GM18951 (cell line): ENCODE data around the gene GHR.

Experiments
- POLR2A ChIP-seq: IDR thresholded peaks from 4 replicates; pipeline ENCODE4 v1.6.1; 2011; ENCODE audit warnings: mild to moderate bottlenecking; ENCODE audit not compliant: insufficient read length, insufficient read depth; ENCODE audit errors: extremely low read depth
- in situ Hi-C: fragments of 300-500 bp; cut with MboI; formaldehyde crosslinking; loops from one replicate; pipeline ENCODE4 v1.12.0; 2022; ENCODE audit warnings: low sequenced_read_pairs, mixed read lengths, inconsistent platforms; ENCODE audit not compliant: unreplicated experiment

GHR gene

DNA sequence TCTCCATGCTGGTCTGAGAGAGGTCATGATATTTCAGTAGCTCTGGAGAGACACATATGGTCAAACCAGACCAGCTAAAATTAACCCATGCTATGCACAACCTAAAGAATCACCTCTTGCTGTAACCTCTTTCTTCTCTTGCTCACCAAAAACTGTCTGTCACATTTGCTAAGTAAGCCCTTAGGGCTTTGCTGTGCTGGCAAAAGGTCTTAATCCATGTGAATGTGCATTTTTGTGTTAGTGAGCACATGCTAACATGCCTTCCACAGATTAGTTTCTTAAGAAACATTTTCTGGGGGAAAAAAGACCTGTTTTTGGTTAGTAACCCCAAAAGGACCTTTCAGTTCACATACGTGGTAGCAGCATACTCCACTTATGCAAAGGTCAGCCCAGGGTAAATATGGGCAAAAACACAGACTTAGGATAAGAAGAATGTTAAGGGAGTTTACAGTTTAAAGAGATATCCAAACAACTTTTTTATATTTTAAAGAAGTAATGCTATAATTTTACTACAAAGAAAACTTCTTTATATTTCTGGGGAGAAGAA, 209.2 kb downstream of the GHR start:
- in situ Hi-C loops, result no loop called here
- TF ChIP-seq POLR2A, result no peak

DNA sequence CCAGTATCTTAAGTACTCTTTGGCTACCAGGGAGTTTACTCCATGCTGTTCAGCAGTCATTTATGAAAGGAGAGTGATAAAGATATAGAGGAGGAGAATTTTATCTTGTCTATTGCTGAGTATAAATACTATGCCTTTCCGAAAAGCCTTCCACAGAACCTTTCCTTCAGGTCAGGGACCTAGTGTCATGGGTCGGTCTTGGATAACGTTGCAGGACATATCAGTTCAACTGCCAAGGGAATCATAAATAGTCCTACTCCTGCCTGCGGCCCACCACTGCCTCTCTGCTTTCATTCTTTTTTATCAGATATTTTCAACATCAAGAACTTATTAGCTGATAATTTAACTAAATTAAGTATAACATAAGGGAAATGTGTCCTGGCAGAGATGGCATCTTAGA, 211.3 kb downstream of the GHR start:
- TF ChIP-seq POLR2A, result no peak
- in situ Hi-C loops, result no loop called here

DNA sequence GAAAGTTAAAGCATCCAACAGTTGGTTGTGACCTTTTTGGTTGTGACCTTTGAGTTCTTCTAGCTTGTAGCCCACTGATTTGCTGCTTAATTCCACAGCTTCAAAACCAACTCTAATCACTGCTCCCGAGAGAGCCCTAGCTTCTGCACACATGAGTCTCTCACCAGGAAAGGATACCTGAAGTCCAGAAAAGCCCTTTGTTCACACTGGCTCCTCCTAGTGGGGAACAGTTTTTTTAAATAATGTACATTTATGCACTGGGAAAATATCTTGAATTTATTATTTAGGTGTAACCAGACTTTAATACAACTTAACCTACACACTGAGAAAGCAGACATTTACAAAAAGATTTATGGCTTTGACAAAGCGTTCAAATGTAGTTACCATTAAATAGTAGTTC, 213.2 kb downstream of the GHR start:
- in situ Hi-C loops, result no loop called here
- no peak for TF ChIP-seq POLR2A

DNA sequence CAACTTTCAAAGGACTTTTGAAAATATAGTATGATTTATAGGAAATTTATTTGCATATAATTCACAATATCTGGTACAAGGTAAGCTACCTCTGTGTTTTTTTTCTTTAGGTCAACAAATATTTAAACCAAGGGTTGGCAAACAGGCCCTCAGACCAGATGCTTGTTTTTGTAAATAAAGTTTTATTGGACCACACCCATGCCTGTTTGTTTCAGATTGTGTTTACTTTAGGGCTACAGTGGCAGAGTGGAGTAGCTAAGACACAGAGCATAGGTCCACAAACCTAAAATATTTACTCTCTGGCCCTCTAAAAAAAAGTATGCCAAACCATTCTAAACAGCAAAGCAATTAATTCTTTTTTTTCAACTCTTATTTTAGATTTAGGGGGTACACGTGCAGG, 213.7 kb downstream of the GHR start:
- in situ Hi-C loops, result no loop called here
- TF ChIP-seq POLR2A, result no peak

DNA sequence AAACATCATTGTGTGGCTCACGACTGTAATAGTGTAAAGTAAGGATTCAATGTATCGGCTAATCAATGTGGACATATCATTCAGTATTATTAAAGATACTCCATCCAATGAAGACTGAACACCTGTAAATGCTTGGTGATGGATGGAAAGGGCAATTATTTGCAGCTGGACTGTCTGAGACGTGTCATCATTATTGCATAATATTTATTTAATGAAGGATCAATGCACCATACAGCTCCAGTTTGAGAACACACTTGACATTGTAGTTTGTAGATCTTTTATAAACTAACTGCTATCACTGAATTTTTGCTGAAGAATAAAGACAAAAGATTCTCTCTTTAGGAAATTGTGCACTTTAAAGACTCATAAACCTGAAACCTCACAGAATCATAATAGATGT, 215.7 kb downstream of the GHR start:
- TF ChIP-seq POLR2A, result no peak
- in situ Hi-C loops, result no loop called here

DNA sequence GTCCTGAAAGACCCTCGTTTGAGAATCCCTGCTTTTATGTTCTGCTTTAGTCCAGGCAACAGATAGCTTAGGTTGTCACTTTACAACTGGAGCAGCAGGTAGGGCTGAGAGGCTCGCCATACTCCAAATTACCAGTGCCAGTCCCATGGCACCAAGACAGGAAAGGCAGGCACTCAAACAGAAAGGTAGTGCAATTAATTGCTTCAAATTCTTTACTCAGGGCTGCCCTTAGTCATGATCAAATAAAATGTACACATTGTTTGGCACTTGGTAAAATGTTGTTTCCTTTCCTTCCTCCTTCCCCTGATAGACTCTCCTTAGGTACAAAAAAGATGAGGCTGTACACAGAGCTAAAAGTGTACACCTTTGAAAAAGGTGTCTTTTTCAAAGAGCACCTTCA, 217.6 kb downstream of the GHR start:
- in situ Hi-C loops, result no loop called here
- no peak for TF ChIP-seq POLR2A

DNA sequence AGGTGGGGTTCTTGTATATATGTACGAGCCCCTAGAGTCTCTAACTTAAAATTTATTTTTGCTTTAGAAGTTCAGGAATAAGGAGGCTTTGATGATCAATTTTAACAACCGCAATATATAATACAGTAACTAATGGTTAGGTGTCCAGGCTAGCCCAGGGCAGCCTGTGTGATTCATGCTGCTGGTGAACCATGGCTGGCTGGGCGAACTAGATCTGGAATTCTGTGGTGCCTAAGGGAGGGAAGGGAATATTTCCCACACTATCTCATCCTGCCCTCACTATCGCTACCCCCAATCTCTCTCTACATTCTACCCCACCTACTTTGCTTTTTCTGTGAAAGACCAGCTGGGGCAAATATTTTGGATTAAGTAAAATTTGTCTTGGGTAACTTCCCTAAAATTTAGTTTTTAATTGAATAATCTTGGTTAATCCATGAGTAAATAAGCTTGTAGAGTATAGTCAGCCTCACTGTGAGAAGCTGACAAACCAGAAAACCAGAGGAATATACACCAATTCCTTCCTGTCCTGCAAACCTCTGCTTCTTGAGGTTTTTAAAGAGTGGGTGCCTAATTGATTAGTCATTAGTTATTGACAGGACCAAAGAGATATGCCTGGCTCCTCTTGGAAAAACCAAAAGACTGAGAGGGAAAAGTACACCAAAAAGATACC, 218.2 kb downstream of the GHR start:
- in situ Hi-C loops, result no loop called here
- no peak for TF ChIP-seq POLR2A

DNA sequence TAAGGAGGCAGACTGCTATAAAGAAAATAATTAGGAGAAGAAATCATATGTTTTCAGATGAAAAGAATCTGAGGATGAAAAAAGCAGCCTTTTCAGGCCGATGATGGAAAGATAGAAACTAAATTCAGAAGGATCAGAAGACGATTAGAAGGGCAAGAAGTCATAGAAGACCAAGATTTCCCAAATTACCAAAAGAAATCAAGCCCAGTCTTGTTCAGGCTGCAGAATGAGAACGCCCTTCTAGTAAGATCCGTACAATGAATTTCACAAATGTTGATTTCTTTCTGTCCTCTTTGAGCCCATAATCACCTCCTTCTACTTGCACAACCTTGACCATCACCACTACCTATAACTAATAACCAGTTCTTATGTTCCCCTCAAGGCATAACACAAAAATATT, 218.8 kb downstream of the GHR start:
- no peak for TF ChIP-seq POLR2A
- in situ Hi-C loops, result no loop called here

DNA sequence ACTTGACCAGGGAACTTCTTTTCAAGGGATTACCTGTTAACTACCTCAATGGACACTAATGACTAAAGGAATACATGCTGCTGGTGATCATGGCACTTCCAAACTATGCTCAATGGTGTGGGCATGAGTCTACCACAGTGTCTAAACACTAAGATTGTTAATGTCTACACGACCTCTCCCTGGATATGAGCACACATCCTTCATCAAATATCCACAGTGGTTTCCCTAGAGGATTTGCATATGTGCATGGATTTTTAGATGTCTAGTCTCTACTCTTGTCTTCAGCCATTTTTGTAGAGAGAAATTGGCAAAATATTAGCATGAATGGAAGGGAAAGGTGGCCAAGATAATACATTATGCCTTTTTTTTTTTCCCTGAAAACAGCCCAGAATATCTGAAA, 220.1 kb downstream of the GHR start:
- no peak for TF ChIP-seq POLR2A
- in situ Hi-C loops, result no loop called here

DNA sequence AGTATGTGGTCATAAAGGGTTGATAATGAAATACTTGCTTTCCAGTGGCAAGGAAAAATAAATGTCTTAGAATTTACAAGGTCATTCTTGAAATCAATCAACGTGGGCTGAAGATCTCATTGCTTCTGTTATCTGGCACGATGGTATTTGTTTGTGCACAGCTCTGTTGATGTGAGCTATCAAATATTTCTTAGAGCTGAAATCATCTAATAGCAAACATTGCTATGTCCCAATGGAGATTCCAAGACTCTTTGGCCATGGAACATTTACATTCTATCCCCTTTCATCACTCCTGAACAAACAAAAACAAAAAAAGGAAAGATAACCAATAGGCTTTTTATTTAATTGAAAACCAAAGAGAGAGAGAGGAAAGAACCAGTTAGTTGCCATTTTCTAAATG, 221.9 kb downstream of the GHR start:
- no peak for TF ChIP-seq POLR2A
- in situ Hi-C loops, result no loop called here

DNA sequence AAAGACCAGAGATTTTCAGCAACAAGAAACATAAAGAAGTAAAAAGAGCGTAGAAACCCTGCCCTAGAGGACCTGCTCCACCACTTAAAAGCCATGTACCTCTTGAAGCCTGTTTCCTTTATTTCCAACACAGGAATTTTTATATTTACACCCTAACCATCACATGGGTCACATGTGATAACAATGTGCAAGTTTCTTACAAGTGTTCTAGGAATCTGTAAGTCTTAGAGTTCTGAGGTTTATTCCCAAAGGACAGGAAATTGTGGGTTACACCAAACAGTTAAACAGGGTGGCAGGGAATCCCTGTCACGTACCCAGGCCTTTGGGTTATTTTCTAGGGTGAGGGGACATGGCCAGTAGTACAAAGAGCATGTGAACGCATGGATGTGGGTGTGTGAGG, 224.8 kb downstream of the GHR start:
- in situ Hi-C loops, result no loop called here
- no peak for TF ChIP-seq POLR2A

DNA sequence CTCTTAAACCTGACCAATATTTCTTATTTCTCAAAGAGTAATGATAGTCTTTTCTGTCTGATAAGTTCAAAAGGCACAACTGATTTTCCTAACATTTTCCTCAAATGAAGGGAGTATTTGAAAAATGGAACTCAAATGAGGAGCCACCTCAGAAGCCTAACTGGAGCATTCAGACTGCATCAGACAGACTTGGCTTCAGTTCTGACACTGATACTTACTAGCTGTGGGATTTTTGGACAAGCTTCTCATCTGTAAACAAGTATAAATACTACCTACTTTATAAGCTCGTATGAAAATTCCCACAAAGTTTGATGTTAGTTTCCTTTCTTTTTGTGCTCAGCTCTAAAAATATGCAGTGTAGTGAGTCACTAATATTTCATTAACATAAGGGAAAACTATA, 225.7 kb downstream of the GHR start:
- in situ Hi-C loops, result no loop called here
- TF ChIP-seq POLR2A, result no peak

DNA sequence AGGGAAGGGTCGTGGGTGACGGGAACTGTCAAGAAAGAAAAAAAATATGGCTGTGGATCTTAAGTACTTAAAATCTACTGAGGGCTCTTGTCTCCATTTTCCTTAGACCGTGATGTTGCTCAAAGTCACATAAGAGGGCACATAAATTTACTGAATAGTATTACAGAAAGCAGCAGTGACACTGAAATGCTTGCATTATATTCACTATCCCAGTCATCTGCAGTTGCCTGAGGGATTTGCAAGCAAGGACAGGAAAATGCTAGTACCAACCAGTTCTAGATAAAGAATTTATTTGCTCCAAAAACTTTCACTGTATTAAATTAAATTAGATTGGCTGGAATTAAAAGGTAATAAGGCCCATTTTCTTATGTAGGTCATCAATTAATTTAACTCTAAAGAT, 226.8 kb downstream of the GHR start:
- no peak for TF ChIP-seq POLR2A

DNA sequence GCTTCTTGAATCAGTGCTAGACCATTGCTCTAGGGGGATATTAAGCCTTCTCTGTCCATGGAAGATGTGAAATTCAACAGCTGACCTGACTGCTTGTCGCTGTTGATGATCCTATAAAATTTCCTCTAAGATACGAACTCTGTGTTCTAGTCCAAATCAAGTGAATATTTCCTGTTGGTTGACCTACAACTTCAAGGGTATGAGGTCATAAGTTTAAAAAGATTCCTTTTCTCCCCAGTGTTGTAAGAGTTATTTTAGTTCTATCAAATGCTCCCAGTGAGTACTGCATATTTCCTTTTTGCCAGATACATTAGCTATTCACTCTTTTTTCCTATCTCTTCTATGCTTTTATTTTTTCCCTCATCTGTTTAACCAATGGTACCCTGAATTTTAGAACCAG, 230.5 kb downstream of the GHR start:
- in situ Hi-C loops, result no loop called here
- TF ChIP-seq POLR2A, result no peak

More for the DNA sequence above, 226.8 kb downstream of the GHR start:
- in situ Hi-C loops, result no loop called here

DNA sequence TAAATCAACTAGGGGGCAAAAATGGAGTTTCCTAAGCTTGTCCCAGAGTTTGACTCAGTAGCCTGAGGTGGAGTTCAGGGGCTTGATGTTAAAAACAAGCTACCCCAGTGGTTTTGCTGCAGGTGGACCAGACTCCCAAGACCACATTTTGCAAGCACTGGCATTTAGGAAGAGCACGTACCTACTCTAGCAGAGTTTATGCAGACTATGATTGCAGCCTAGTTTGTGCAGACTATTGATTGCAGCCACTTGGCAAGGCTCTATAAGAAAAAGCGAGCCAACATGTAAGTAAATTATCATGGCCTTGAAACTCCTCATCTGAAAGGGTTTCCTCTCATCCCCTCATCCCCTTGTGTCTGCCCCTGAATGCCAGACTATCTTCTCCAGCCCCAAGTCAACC, 231.4 kb downstream of the GHR start:
- in situ Hi-C loops, result no loop called here
- TF ChIP-seq POLR2A, result no peak
